ENCODE measurements around the gene ANKRD44.

The ANKRD44 gene

DNA sequence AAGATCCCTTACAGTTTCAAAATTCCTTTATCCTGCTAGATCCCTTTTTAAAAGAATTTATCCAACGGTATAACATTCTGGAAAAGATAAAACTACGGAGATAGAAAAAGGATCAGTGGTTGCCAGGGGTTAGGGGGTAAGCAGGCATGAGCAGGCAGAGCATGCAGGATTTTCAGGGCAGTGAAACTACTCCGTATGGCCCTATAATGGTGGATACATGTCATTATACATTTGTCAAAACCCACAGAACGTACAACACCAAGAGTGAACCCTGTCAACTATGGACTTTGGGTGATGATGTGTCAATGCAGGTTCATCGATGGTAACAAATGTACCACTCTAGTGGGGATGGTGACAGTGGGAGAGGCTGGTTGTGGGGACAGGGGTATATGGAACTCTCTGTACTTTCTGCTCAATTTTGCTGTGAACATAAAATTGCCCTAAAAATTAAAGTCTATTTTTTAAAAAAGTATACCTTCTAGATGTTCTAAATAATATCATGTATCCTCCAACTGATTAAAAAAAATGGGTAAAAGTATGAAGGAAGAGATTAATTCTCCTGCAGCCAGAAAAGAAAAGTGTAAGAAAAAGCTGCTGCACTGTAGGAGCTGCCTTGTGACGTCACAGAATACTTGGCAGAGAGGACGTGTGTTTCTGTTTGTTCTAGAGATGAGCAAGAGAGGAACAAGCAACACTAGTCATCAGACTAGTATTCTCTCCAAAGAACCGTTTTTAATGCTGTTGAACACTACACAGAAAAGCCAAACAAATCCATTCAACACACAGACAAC is 23.6 kb downstream of the ANKRD44 start:
- no peak for DNase-seq (ENCODE audit: low spot score)

DNA sequence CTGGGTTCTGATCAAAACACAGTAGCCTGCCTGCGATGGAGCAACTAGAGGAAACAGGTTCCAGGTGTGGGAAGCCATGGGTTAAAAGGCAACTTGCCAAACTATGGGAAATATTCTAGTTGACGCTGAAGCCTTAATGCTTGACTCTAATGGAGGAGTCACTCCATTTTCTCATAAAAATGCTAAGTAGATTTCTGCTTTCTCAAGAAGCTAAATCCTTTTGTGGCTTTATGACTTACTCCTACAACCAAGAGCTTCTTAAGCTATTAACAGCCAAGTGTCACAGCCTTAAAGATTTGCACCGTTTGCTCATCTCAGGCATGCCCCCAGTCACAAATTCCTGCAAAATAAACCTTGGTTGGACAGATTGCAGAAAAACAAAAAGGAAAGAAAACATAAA is 25.2 kb downstream of the ANKRD44 start:
- no peak for DNase-seq (ENCODE audit: low spot score)

DNA sequence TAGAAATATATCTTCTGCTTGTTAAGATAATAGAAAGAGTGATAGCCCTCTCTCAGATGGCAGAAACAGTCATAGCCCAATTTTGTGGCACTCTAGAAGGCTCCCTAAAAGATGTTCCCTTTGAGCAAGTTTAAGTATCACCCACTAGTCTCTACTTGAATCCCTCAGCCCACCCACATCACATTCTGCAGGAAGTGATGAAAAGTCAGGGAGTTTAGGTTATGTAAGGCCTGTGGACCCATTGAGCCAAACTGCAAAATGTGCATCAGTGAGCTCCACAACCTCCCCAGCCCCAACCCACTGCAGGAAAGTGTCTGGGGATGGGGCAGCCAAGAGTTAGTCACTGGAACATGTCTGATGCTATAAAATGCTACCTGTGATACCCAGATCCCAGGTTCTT is 25.6 kb downstream of the ANKRD44 start:
- DNase-seq (ENCODE audit: low spot score): no peak

DNA sequence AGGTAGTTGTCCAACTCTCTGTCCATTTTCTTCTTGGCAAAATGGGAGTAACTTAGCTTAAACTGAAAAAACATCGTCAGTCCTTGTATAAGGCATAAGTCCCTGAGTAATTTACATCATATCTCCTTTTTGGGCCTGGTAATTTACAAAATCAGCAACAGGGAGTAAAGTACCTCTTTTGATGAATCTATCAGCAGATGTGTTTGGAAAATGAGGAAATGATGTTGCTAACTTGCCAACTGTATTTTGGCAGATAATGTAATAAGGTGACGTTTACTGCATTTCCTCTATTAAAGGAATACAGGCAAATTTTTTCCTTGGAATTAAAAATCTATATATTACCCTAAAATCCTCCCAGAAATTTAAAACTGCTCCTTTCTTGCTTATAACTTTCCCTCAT is 29.2 kb downstream of the ANKRD44 start:
- DNase-seq (ENCODE audit: low spot score): no peak

DNA sequence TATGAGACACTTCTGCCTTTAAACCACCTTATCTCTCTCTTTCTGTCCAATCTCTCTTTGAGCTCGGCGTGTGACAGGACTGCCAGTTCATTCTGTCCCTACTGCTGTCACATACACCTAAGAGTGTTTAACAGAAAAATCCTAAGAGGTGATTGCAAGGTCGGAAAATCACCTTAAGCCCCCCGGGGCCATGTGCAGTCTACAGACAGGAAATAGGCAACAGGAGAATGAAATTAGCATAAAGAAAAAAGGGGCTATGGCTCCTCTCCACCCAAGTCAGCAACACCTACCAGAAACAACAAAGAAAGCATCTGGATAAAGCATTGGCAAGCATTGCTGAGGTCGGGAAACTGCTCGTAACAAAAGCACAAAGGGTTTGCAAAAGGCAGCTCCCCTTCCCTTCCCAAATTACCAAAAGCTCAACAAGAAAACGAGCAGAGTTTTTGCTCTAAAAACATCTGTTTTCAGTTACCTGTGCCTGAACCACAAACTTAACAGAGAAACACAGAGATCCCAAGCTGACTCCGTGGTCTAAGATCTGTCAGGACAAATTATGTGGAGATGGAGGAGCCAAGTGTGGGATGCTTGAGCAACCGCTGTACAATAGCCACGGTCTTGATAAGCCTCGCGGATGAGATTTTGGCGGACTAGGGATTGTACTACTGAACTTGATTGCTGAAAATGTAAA is 30.4 kb downstream of the ANKRD44 start:
- DNase-seq (ENCODE audit: low spot score): no peak

DNA sequence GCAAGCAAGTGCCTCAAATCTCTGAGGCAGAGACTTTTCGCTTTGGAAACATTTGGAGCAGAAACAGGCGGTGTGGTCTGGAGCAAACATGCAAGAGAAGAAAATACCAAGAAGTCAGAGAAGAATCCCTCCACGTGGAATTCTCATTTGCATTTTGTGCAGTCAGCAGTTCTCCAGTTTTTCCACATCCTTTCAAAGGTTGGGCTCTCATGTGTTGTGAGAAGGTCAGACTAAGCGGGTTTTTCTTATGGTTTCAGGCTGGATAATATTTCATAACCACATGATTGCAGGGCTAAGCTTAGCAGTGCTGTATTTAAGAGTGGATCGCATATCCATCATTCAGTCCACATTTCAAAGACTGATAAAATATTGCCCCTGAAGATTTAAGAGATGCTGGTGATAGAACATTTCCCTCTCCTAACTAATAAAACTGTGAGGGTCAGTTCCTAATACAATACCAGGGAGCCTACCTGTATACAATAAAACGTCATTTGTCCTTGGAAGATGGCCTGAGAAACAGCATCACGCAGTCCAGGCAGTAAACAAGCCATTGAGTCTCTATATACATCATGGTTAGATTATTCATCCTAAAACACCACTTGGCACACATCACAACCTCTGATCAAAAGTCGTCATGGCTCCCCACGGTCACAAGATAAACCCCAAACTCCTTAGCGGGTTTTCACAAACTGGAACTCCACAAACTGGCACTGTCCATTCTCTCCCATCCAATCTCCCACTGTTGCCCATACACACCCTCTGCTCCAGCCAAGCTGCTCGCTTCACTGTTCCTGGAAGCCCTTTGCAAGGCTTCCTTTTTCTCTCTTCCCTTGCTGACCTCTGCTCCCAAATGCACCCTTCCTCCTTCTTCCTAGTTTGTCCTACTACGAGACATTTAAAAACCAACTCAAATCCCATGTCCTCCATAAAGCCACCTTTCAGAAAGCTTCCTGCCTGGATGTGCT is 31.5 kb downstream of the ANKRD44 start:
- DNase-seq (ENCODE audit: low spot score): no peak

DNA sequence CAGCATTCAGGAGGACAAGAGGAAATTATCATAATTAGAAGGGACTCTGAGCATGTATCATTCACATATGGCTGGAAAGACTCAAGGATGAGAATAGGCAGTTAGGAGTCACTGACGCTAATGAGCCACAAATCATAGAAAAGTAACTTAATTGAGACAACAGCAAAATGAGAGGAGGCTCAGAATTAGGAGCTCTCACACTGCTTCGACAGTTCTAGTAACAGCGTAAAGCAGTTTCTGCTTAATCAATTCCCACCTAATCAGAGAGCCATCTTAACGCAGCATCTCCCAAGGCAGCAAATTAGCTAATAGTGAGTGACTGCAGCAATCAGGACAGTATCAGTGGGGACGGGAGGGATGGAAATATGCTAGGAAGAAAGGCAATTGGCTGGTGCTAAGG is 32.8 kb downstream of the ANKRD44 start:
- no peak for DNase-seq (ENCODE audit: low spot score)

DNA sequence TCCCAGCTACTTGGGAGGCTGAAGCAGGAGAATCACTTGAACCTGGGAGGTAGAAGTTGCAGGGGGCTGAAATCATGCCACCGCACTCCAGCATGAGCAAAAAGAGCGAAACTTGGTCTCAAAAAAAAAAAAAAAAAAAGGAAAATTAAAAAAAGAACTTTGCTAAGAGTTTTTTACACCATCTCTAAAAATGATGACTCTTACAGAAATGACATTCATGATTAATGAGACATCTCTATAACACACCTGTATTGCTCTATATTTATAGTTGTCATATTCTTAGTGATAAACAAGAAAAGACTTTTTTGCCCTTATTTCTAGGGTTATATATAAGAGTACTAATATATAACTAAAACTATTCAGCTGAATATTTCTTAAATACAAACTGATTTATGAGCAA is 34.4 kb downstream of the ANKRD44 start:
- DNase-seq (ENCODE audit: low spot score): no peak

DNA sequence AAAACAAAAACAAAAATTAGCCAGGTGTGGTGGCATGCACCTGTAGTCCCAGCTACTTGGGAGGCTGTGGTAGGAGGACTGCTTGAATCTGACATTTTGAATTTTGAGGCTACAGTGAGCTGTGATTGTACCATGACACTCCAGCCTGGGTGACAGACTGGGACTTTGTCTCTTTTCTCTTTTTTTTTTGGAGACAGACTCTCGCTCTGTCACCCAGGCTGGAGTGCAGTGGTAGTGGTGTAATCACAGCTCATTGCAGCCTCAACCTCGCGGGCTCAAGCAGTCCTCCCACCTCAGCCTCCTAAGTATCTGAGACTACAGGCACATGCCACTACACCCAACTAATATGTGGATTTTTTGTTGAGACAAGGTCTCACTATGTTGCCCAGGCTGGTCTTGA is 35.6 kb downstream of the ANKRD44 start:
- DNase-seq (ENCODE audit: low spot score): no peak

DNA sequence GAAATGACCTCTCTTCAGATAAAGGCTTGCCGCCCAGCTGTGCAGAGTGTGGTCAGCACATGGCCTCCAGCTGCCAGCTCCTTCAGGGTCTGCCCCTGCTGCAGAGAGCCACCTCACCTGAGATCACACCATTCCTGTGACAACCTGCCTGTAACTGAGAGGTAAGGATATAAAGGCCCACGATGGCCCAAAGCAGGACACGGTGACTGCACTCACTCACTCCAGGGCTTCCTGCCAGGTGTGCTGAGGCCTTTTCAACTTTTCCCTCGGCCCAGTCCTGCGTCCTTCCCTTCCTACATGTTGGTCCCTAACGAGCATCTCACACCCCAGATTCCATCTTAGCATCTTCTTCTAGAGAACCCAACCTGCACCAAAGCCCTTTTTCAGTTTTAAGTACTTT is 36.2 kb downstream of the ANKRD44 start:
- DNase-seq (ENCODE audit: low spot score): no peak

DNA sequence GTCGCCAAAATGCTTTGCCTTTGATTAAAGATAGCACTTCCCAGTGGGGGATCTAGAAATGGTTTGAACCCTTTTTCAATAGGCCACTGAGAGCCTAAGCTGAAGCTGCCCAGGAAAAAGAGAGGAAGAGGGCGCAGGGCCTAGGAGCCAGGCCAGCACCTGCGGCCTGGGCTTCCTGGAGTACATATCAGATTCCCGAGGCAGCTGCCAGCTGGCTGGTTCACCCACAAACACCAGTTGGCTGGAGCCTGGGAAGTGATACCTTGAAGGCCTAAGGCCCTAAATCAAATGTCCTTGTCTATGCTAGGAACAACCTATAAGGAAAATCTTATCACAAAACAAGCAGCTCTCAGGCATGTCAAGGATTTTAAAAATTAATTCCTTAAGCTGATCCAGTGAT is 37.1 kb downstream of the ANKRD44 start:
- DNase-seq (ENCODE audit: low spot score): no peak

DNA sequence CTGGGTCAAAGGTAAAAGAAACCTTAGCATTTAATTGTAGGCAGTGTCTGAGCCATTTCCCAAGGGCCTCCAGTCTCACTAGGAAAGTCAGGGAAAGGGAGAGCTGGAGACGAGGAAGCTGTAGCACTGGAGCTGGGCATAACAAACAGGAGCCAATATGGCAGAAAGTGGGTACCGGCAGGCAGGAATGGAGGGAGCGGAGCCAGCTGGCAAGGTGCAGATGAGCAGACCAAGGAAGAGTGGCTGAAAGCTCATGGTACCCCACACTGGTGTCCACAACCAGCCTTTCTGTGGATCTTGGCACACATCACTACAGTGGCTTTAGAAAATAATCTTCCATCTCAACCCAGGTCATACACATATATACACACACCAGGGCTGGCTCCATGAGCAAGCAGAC is 40.0 kb downstream of the ANKRD44 start:
- no peak for DNase-seq (ENCODE audit: low spot score)

DNA sequence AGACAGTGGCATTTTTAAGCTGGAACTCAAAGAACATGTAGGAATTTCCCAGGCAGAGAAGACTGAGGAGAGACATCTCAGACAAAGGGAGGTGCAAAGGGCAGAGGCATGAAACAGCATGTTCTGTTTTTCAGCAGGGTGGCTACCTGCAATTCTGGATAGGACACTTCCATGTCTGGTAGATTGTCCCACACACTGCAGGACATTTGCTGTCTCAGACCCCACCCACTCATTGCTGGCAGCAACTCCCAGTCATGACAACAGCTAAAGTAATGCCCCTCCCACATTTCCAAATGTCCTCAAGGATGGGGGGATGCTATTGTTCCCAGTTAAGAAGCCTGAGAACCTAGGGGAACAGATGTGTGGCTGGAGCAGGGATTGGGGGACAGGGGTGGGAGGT is 40.8 kb downstream of the ANKRD44 start:
- DNase-seq (ENCODE audit: low spot score): no peak

DNA sequence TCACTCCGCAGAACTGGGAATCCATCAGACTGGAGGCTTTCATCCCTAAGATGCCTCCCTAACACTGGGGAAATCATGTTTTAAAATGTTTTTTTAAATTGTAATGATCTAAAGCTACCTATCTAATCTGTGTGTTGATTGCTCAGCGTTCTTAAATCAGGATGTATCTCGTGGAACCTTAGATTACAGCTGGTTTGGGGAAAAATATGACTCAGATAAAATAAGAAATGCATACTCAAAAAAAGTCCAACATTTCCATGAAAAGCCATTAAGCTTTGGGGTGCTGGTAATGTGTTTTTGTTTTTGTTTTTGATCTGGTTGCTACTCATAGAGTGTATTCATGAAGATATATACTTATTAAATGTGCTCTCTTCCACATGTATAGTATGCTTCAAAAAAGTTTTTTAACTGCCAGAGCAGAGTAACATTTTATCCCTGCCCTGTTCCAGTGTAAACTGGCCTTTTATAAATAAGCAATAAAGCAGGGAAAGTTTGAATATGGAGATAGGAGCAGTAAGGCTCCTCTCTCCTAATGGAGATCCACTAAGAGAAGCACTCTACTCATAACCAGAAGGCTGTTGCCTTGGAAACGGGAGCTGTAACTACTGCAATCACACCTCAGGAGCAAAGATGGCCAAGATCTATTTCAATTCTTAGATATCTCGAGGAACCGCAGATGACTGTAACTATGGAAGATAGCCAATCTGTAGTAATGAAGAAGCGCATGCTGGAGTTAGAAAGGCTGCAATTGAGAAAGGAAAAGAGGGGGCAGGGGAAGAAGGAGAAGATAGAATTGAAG is 41.6 kb downstream of the ANKRD44 start:
- no peak for DNase-seq (ENCODE audit: low spot score)

DNA sequence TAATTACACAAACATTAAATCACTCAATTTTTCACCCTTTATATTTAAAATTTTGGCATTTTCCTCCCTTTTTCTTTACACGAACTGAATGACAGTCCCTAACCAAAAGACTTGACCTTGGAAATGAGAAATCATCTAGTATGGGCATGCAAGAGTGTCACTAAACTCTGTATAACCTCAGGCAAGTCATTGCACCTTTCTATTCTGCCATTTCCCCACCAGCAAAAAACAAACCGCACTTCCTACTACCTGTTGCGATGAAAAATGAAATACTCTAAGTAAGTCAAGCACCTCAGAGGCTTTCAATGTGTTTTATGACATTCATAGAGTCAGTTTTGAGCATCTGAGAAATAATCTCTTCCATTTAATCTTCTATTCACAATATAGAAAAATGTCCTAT is 44.1 kb downstream of the ANKRD44 start:
- DNase-seq (ENCODE audit: low spot score): no peak

DNA sequence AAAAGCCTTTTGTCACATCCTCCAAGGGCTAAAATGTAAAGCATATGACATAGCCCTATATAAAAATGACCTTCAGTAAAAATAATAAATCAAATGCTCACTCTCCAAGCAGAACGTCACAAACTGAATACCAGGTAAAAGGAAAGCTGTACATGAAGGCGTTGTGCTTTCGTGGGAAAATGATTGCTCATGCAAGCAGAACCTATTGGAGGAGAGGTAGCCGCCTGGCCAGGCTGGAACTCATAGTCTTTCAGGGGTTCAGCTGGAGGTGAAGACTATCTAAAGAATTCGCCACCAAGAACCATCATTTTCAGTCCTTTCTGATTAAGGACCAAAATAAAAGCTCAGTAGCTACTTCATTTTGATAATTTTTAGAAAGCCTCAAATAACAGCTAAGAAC is 44.7 kb downstream of the ANKRD44 start:
- DNase-seq (ENCODE audit: low spot score): no peak

DNA sequence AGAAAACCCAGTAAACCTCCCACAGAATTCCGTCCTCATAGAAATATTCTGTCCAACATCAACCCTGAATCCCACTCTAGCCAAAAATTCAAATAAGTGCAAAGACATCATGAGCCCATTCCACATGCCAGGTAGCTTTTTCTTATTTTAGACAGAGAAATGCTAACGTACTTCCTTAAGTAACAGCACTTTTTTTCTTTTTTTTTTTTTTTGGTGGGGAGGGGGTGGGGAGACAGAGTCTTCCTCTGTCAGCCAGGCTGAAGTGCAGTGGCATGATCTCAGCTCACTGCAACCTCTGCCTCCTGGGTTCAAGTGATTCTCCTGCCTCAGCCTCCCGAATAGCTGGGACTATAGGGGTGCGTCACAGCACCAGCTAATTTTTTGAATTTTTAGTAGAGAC is 45.5 kb downstream of the ANKRD44 start:
- no peak for DNase-seq (ENCODE audit: low spot score)

DNA sequence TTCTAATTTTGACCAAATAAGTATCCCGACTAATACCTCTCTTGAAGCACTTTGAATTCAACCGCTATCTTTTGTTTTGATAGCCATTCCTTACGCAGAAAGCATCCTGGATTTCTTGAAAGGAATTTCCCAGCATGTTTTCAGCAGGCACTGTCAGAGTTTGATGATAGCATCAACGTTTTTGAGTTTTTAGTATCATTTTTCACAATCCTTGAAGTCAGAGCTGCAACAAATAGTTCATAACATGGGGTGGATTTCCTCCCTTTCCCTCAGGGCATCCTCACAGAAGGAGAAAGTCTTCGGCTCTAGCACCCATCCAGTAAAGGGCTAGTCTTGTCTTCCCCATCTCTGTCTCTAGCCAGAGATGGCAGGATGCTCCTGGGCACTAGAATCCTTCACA is 46.2 kb downstream of the ANKRD44 start:
- no peak for DNase-seq (ENCODE audit: low spot score)

DNA sequence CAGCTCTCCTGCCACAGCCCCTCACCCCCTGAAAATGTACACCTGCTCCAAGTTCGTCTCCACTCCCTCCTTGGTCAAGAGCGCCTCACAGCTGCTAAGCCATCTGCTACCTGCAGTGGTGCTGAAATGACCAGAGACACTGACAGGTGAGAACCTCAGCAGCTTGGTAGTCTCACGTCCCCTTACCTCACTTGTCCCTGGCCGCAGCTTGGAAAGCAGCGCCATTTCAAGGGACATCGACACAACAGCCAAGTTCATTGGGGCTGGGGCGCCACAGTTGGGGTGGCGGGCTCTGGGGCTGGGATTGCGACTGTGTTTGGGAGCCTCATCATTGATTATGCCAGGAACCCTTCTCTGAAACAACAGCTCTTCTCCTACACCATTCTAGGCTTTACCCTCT is 47.5 kb downstream of the ANKRD44 start:
- no peak for DNase-seq (ENCODE audit: low spot score)

DNA sequence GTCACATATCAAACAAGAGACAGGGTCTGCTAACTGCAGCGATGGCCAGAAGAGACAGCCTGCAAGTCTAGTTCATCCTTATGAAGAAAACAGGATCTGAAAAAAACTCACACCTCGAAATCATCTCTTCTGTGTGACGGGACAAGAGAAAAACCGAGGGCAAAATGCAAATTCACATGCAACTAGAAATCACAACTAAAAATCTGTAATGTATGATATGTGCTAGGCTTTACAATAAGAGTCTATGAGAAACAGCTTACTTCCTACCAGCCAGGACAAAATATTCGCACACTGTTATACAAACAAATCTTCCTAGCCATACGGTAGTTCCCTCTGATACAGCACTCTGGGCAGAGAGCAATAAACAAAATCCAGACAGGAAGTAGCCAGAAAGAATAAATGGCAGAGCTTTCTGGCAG is 48.8 kb downstream of the ANKRD44 start:
- DNase-seq (ENCODE audit: low spot score): no peak

DNA sequence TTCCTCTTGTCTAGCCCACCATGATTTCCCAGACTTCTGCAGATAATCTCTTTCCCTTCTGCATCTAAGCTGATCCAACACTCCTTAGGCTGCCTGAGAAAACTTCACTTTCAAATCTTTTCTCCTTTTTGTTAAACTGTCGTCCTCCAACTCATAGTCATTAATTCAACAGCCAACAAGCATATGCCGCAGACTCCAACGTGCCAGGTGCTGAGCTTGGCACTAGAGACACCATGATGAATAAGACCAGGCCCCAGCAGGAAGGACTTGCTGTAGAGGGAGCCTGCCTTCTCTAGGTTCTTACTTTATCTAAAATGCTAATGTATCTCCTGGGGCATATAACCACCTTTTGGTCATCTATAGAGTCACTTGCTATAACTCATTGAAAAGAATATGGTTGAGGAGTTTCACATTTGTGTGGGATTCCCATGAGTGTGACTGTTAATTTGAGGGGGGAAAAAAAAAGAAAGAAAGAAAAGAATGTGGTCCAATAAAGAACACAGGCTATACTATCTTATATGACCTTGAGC is 51.0 kb downstream of the ANKRD44 start:
- no peak for DNase-seq (ENCODE audit: low spot score)

DNA sequence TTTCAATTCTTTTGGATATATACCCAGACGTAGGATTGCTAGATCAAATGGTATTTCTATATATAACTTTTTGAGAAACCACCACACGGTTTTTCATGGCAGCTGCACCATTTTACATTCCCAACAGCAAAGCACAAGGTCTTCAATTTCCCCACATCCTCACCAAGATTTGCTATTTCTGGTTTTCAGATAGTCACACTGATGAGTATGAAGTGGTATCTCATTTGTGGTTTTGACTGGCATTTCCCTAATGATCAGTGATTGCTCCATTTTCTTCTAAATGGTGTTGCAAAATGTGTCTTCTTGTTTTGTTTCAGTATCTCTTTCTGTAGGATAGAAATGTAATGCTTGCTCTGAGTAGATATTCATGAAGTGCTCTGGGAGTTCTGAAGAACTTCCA is 52.0 kb downstream of the ANKRD44 start:
- no peak for DNase-seq (ENCODE audit: low spot score)
